SK-N-SH (cell line): ENCODE data around the gene TKT. TPM values are rescaled to one million over a fixed set of nuclear protein-coding genes. Genes with fewer than 3 reads are reported as not detected.

ENCODE experiments used
- CTCF ChIA-PET: fragments of 300-600, 350-600 bp; formaldehyde crosslinking; extraction: SDS; loops from one replicate; lab custom pipeline; 2021; lab: Yijun Ruan, JAX
- POLR2A ChIA-PET: fragments of 350-600 bp; sonication (Branson Sonifier 250); formaldehyde crosslinking; extraction: SDS; loops from one replicate; lab custom pipeline; 2020; ENCODE audit warnings: antibody characterized with exemption, inconsistent platforms; lab: Yijun Ruan, JAX
- DNase-seq: peaks from one replicate; pipeline ENCODE4 v3.0.0; 2012
- H2AFZ ChIP-seq: fragments of 200-600 bp; sonication (generic); 2 replicates; pipeline ENCODE4 v1.8.1; 2016; ENCODE audit warnings: antibody characterized with exemption, mild to moderate bottlenecking, low read depth
- H3F3A ChIP-seq: fragments of 200-600 bp; sonication (generic); replicated peaks from 2 replicates; pipeline ENCODE3; 2016; ENCODE audit warnings: antibody characterized with exemption, mild to moderate bottlenecking; ENCODE audit not compliant: insufficient read depth
- H3K27ac ChIP-seq, 2 experiments: fragments of 200-500 bp in 1 of 2; fragments of 200-600 bp in 1 of 2; sonication (Bioruptor generic) in 1 of 2; sonication (generic), shearing (Covaris generic) in 1 of 2; 2 replicates each; pipeline versions ENCODE4 v1.5.1 to v1.6.1; 2014 to 2016; ENCODE audit warnings: low read depth in 2 of 2, inconsistent platforms in 1 of 2, low read length in 1 of 2, mild to moderate bottlenecking in 1 of 2, mixed read lengths in 1 of 2
- H3K27me3 ChIP-seq: fragments of 200-600 bp; sonication (generic), shearing (Covaris generic); 2 replicates; pipeline ENCODE4 v1.6.1; 2016; ENCODE audit warnings: mixed run types; ENCODE audit not compliant: insufficient read depth
- H3K36me3 ChIP-seq, 2 experiments: fragments of 200-500 bp in 1 of 2; fragments of 200-600 bp in 1 of 2; sonication (Bioruptor generic) in 1 of 2; sonication (generic) in 1 of 2; replicated peaks in 1 of 2; 2 replicates each; pipeline versions ENCODE3 to v1.5.1; 2014 to 2016; ENCODE audit warnings: low read length in 1 of 2, mild to moderate bottlenecking in 1 of 2; ENCODE audit not compliant: insufficient read depth in 2 of 2, control insufficient read depth in 1 of 2
- H3K4me1 ChIP-seq, 2 experiments: fragments of 200-500 bp in 1 of 2; fragments of 200-600 bp in 1 of 2; sonication (Bioruptor generic) in 1 of 2; sonication (generic), shearing (Covaris generic) in 1 of 2; 2 replicates each; pipeline versions ENCODE4 v1.5.1 to v1.6.1; 2014 to 2016; ENCODE audit warnings: low read depth in 1 of 2, low read length in 1 of 2, mixed run types in 1 of 2; ENCODE audit not compliant: insufficient read depth in 2 of 2, control insufficient read depth in 1 of 2
- H3K4me2 ChIP-seq: fragments of 200-600 bp; sonication (generic), shearing (Covaris generic); 2 replicates; pipeline ENCODE4 v1.6.1; 2017; ENCODE audit warnings: mixed run types
- H3K4me3 ChIP-seq, 2 experiments: fragments of 200-500 bp in 1 of 2; fragments of 200-600 bp in 1 of 2; sonication (Bioruptor generic) in 1 of 2; sonication (generic), shearing (Covaris generic) in 1 of 2; 2 replicates each; pipeline versions ENCODE4 v1.5.1 to v1.8.1; 2014 to 2016; ENCODE audit warnings: low read depth in 2 of 2, inconsistent platforms in 1 of 2, low read length in 1 of 2, mild to moderate bottlenecking in 1 of 2, mixed read lengths in 1 of 2, moderate library complexity in 1 of 2
- H3K79me2 ChIP-seq: fragments of 200-600 bp; sonication (generic); 2 replicates; pipeline ENCODE4 v1.8.1; 2017; ENCODE audit warnings: mild to moderate bottlenecking; ENCODE audit not compliant: insufficient read depth
- H3K9ac ChIP-seq: fragments of 200-600 bp; sonication (generic); 2 replicates; pipeline ENCODE4 v1.6.1; 2017; ENCODE audit warnings: mixed run types
- H3K9me2 ChIP-seq: fragments of 200-600 bp; sonication (generic); 2 replicates; pipeline ENCODE4 v1.6.1; 2017; ENCODE audit warnings: mixed run types
- H3K9me3 ChIP-seq: fragments of 200-600 bp; sonication (generic); 2 replicates; pipeline ENCODE4 v1.6.1; 2017; ENCODE audit warnings: mixed run types, mild to moderate bottlenecking, moderate library complexity
- H4K20me1 ChIP-seq: fragments of 200-600 bp; sonication (generic); 2 replicates; pipeline ENCODE4 v1.6.1; 2017; ENCODE audit warnings: mild to moderate bottlenecking, mixed run types; ENCODE audit not compliant: insufficient read depth
- CHD2 ChIP-seq: fragments of 150-350 bp; IDR thresholded peaks from 2 replicates; pipeline ENCODE4 v1.6.1; 2018; ENCODE audit warnings: low read length; ENCODE audit not compliant: partially characterized antibody
- ELF1 ChIP-seq: IDR thresholded peaks from 2 replicates; pipeline ENCODE4 v1.4.0; 2012
- EP300 ChIP-seq, 2 experiments: IDR thresholded peaks; 2 replicates each; pipeline versions ENCODE4 v1.4.0 to v1.6.1; 2012; ENCODE audit warnings: borderline replicate concordance in 1 of 2, low read depth in 1 of 2, low read length in 1 of 2
- FOSL2 ChIP-seq: IDR thresholded peaks from 2 replicates; pipeline ENCODE4 v1.4.0; 2012; ENCODE audit warnings: low read depth, mild to moderate bottlenecking, moderate library complexity, borderline replicate concordance
- FOXM1 ChIP-seq: IDR thresholded peaks from 2 replicates; pipeline ENCODE4 v1.4.0; 2012; ENCODE audit warnings: low read depth, mild to moderate bottlenecking
- JUND ChIP-seq: IDR thresholded peaks from 2 replicates; pipeline ENCODE4 v1.4.0; 2012
- POLR2AphosphoS5 ChIP-seq: IDR thresholded peaks from 2 replicates; pipeline ENCODE4 v1.6.1; 2012; ENCODE audit warnings: low read depth, low read length
- RFX5 ChIP-seq: IDR thresholded peaks from 2 replicates; pipeline ENCODE4 v1.6.1; 2012; ENCODE audit warnings: mild to moderate bottlenecking, improper control_type of control experiment, low read length
- RXRA ChIP-seq: IDR thresholded peaks from 2 replicates; pipeline ENCODE4 v1.4.0; 2012; ENCODE audit warnings: low read depth, mild to moderate bottlenecking, borderline replicate concordance
- SIN3A ChIP-seq: IDR thresholded peaks from 2 replicates; pipeline ENCODE4 v1.6.1; 2012; ENCODE audit warnings: low read depth, mild to moderate bottlenecking, low read length, moderate library complexity, borderline replicate concordance
- TAF1 ChIP-seq: IDR thresholded peaks from 2 replicates; pipeline ENCODE4 v1.6.1; 2012; ENCODE audit warnings: low read depth, mild to moderate bottlenecking, low read length, moderate library complexity, borderline replicate concordance
- TEAD4 ChIP-seq: IDR thresholded peaks from 2 replicates; pipeline ENCODE4 v1.4.0; 2012; ENCODE audit warnings: mild to moderate bottlenecking, borderline replicate concordance; ENCODE audit not compliant: insufficient read depth
- YY1 ChIP-seq: IDR thresholded peaks from 2 replicates; pipeline ENCODE4 v1.4.0; 2012; ENCODE audit warnings: low read depth, mild to moderate bottlenecking
- WGBS: methylation state at CpG from one replicate; pipeline ENCODE4 v1.1.6; 2017; ENCODE audit warnings: low lambda C conversion rate; 5-methylcytosine and 5-hydroxymethylcytosine counted together
- polyA plus RNA-seq, 3 experiments: library from polyadenylated mRNA; depleted of rRNA; stranded (reverse); fragments of >200 nt; gene quantifications; 2 replicates each; pipeline ENCODE4 v1.2.3, GENCODE V29; 2012
- TF ChIP-seq, protein P1 (sequence below): IDR thresholded peaks from 2 replicates; pipeline ENCODE4 v1.4.0; 2012; ENCODE audit warnings: low read depth
- TF ChIP-seq, protein P2 (sequence below): IDR thresholded peaks from 2 replicates; pipeline ENCODE4 v1.6.1; 2012; ENCODE audit warnings: mild to moderate bottlenecking, low read depth, low read length, moderate library complexity
- TF ChIP-seq, protein P3 (sequence below): IDR thresholded peaks from 2 replicates; pipeline ENCODE4 v1.4.0; 2012; ENCODE audit warnings: low read depth, borderline replicate concordance
- TF ChIP-seq, protein P4 (sequence below): IDR thresholded peaks from 2 replicates; pipeline ENCODE4; 2012

Gene TKT
- polyA plus RNA-seq, 1 of the 3 experiments (the other 2 are of a cell fraction): 144 TPM

GRCh38 chr3:53202331-53203015 is 53.3 kb downstream of the TKT start:
- TF ChIP-seq RFX5 (no peak), EP300 (IDR thresholded peaks at IDR 0.05; ENCODE audit: borderline replicate concordance in 1 of 2, low read depth in 1 of 2, low read length in 1 of 2) (no peak), ELF1 (no peak), YY1 (no peak), TEAD4 (no peak), TAF1 (no peak), RXRA (no peak), JUND (no peak), FOSL2 (no peak), CHD2 (no peak), FOXM1 (no peak), POLR2AphosphoS5 (no peak), SIN3A (no peak)
- TF ChIP-seq, protein P1, sequence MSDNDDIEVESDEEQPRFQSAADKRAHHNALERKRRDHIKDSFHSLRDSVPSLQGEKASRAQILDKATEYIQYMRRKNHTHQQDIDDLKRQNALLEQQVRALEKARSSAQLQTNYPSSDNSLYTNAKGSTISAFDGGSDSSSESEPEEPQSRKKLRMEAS: no peak
- TF ChIP-seq, protein P2, sequence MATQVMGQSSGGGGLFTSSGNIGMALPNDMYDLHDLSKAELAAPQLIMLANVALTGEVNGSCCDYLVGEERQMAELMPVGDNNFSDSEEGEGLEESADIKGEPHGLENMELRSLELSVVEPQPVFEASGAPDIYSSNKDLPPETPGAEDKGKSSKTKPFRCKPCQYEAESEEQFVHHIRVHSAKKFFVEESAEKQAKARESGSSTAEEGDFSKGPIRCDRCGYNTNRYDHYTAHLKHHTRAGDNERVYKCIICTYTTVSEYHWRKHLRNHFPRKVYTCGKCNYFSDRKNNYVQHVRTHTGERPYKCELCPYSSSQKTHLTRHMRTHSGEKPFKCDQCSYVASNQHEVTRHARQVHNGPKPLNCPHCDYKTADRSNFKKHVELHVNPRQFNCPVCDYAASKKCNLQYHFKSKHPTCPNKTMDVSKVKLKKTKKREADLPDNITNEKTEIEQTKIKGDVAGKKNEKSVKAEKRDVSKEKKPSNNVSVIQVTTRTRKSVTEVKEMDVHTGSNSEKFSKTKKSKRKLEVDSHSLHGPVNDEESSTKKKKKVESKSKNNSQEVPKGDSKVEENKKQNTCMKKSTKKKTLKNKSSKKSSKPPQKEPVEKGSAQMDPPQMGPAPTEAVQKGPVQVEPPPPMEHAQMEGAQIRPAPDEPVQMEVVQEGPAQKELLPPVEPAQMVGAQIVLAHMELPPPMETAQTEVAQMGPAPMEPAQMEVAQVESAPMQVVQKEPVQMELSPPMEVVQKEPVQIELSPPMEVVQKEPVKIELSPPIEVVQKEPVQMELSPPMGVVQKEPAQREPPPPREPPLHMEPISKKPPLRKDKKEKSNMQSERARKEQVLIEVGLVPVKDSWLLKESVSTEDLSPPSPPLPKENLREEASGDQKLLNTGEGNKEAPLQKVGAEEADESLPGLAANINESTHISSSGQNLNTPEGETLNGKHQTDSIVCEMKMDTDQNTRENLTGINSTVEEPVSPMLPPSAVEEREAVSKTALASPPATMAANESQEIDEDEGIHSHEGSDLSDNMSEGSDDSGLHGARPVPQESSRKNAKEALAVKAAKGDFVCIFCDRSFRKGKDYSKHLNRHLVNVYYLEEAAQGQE: no peak
- TF ChIP-seq, protein P3, sequence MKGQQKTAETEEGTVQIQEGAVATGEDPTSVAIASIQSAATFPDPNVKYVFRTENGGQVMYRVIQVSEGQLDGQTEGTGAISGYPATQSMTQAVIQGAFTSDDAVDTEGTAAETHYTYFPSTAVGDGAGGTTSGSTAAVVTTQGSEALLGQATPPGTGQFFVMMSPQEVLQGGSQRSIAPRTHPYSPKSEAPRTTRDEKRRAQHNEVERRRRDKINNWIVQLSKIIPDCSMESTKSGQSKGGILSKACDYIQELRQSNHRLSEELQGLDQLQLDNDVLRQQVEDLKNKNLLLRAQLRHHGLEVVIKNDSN: no peak
- TF ChIP-seq, protein P4, sequence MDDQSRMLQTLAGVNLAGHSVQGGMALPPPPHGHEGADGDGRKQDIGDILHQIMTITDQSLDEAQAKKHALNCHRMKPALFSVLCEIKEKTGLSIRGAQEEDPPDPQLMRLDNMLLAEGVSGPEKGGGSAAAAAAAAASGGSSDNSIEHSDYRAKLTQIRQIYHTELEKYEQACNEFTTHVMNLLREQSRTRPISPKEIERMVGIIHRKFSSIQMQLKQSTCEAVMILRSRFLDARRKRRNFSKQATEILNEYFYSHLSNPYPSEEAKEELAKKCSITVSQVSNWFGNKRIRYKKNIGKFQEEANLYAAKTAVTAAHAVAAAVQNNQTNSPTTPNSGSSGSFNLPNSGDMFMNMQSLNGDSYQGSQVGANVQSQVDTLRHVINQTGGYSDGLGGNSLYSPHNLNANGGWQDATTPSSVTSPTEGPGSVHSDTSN: no peak
- no peaks in the 10 kb centered on the region for H3K79me2 ChIP-seq
- H3K27ac ChIP-seq: no peak overlapping the region
- no peak overlapping the region for H3K4me3 ChIP-seq
- no peaks in the 10 kb centered on the region for H3K4me1 ChIP-seq
- H3K27me3 ChIP-seq: no peaks in the 10 kb centered on the region
- WGBS: 85% methylated on average over 14 of the region's 14 CpGs
- POLR2A ChIA-PET: no interaction called here
- H3K4me2 ChIP-seq: no peak overlapping the region
- no peak overlapping the region for H2AFZ ChIP-seq
- H3K9me3 ChIP-seq: no peaks in the 10 kb centered on the region
- H3K36me3 ChIP-seq: no peaks in the 10 kb centered on the region
- no peaks in the 10 kb centered on the region for H4K20me1 ChIP-seq
- H3K9ac ChIP-seq: no peak overlapping the region
- no peaks in the 10 kb centered on the region for H3K9me2 ChIP-seq
- CTCF ChIA-PET: interaction anchor here (1.2 to 1.3 kb wide), 2 partner anchors 16 to 68 kb away, joined by 3 to 4 read pairs; no protein-coding TSS in a partner anchor
- DNase-seq: no peak
- H3F3A ChIP-seq: no peaks in the 10 kb centered on the region
